HCT116 (cell line): Measurements from ENCODE around the gene PRKN. TPM values are rescaled to one million over a fixed set of nuclear protein-coding genes. Genes with fewer than 3 reads are reported as not detected.

ENCODE experiments used
- ATAC-seq: fragments of 200-7000 bp; cut with Tn5 transposase; 2 replicates; pipeline ENCODE4 v1.9.1; 2020; ENCODE audit warnings: mild to moderate bottlenecking, moderate library complexity
- BruUV-seq: library from RNA; stranded (reverse); fragments of 400-500 nt; replicated peaks from 2 replicates; lab custom pipeline; 2021; lab: Mats Ljungman, UMichigan
- CTCF ChIA-PET: fragments of 300-600 bp; sonication (Branson Sonifier 250); formaldehyde crosslinking; loops from one replicate; lab custom pipeline; 2021; ENCODE audit warnings: antibody characterized with exemption; lab: Charles Lee
- POLR2A ChIA-PET: fragments of 300-600, 350-600 bp; sonication (Branson Sonifier 250); formaldehyde crosslinking; loops from one replicate; lab custom pipeline; 2021; ENCODE audit warnings: antibody characterized with exemption; lab: Charles Lee
- RAD21 ChIA-PET, 2 experiments: fragments of 300-600 bp; sonication (Branson Sonifier 250); formaldehyde crosslinking; loops; one replicate each; lab custom pipeline; 2023; ENCODE audit warnings: low total read pairs in 2 of 2; ENCODE audit not compliant: uncharacterized antibody in 2 of 2, unreplicated experiment in 2 of 2, low non-redundant PET in 1 of 2; lab: Charles Lee
- DNase-seq: peaks from one replicate; pipeline ENCODE4 v3.0.0-alpha.2; 2010; ENCODE audit warnings: low read depth, low spot score
- H2AFZ ChIP-seq: fragments of 200-600 bp; shearing (Covaris generic), sonication (generic); 2 replicates; pipeline ENCODE4 v1.6.1; 2017; ENCODE audit warnings: low read depth, mixed run types, mixed read lengths, antibody characterized with exemption, low read length; ENCODE audit not compliant: poor library complexity, severe bottlenecking
- H3K27ac ChIP-seq: 2 replicates; pipeline ENCODE4 v1.5.1; 2012; ENCODE audit warnings: low read depth, low read length
- H3K27me3 ChIP-seq: fragments of 200-600 bp; sonication (generic); 2 replicates; pipeline ENCODE4 v1.6.1; 2016; ENCODE audit warnings: mixed run types, low read length, mixed read lengths; ENCODE audit not compliant: insufficient read depth
- H3K36me3 ChIP-seq, 2 experiments: fragments of 200-500 bp in 1 of 2; fragments of 200-600 bp in 1 of 2; sonication (Bioruptor generic) in 1 of 2; sonication (generic) in 1 of 2; 2 replicates each; pipeline versions ENCODE4 v1.5.1 to v1.6.1; 2014 to 2016; ENCODE audit warnings: low read length in 2 of 2, inconsistent platforms in 1 of 2, mixed read lengths in 1 of 2, mixed run types in 1 of 2; ENCODE audit not compliant: insufficient read depth in 2 of 2, control insufficient read depth in 1 of 2
- H3K4me1 ChIP-seq, 2 experiments: fragments of 200-600 bp in 1 of 2; sonication (generic) in 1 of 2; 2 replicates each; pipeline versions ENCODE4 v1.5.1 to v1.6.1; 2012 to 2017; ENCODE audit warnings: low read length in 2 of 2, inconsistent platforms in 1 of 2, mild to moderate bottlenecking in 1 of 2, mixed read lengths in 1 of 2, mixed run types in 1 of 2, moderate library complexity in 1 of 2; ENCODE audit not compliant: insufficient read depth in 2 of 2, control insufficient read depth in 1 of 2
- H3K4me2 ChIP-seq: fragments of 200-600 bp; sonication (generic); 2 replicates; pipeline ENCODE4 v1.6.1; 2017; ENCODE audit warnings: mixed run types, low read length, mixed read lengths
- H3K4me3 ChIP-seq, 2 experiments: fragments of 200-600 bp in 1 of 2; sonication (generic) in 1 of 2; replicated peaks in 1 of 2; 2 replicates each; pipeline ENCODE4 v1.5.1; 2011 to 2016; ENCODE audit warnings: low read length in 2 of 2, control low read depth in 1 of 2, low read depth in 1 of 2, mild to moderate bottlenecking in 1 of 2, mixed read lengths in 1 of 2, mixed run types in 1 of 2
- H3K79me2 ChIP-seq: fragments of 200-600 bp; sonication (generic); 2 replicates; pipeline ENCODE4 v1.6.1; 2017; ENCODE audit warnings: mild to moderate bottlenecking, mixed run types, low read length, moderate library complexity, mixed read lengths; ENCODE audit not compliant: insufficient read depth
- H3K9ac ChIP-seq: fragments of 200-600 bp; sonication (generic); 2 replicates; pipeline ENCODE4 v1.6.1; 2016; ENCODE audit warnings: low read length, mixed read lengths
- H3K9me2 ChIP-seq: fragments of 200-600 bp; sonication (generic), shearing (Covaris generic); 2 replicates; pipeline ENCODE4 v1.6.1; 2017; ENCODE audit warnings: mixed run types, mild to moderate bottlenecking, moderate library complexity; ENCODE audit not compliant: insufficient read depth
- H3K9me3 ChIP-seq, 2 experiments: fragments of 200-500 bp in 1 of 2; fragments of 200-600 bp in 1 of 2; sonication (Bioruptor generic) in 1 of 2; sonication (generic) in 1 of 2; 2 replicates each; pipeline ENCODE4 v1.6.1; 2014 to 2017; ENCODE audit warnings: low read length in 2 of 2, mixed read lengths in 2 of 2, inconsistent platforms in 1 of 2, low read depth in 1 of 2, mild to moderate bottlenecking in 1 of 2, mixed run types in 1 of 2, moderate library complexity in 1 of 2; ENCODE audit not compliant: control insufficient read depth in 1 of 2, insufficient read depth in 1 of 2
- H4K20me1 ChIP-seq: fragments of 200-600 bp; sonication (generic), shearing (Covaris generic); 2 replicates; pipeline ENCODE4 v1.6.1; 2017; ENCODE audit warnings: mixed run types, mild to moderate bottlenecking, moderate library complexity; ENCODE audit not compliant: insufficient read depth
- CBX3 ChIP-seq: IDR thresholded peaks from 2 replicates; pipeline ENCODE4 v1.6.1; 2012; ENCODE audit warnings: low read depth
- FOSL1 ChIP-seq: IDR thresholded peaks from 2 replicates; pipeline ENCODE4 v1.6.1; 2012; ENCODE audit warnings: low read depth
- JUND ChIP-seq: IDR thresholded peaks from 2 replicates; pipeline ENCODE4 v1.6.1; 2012
- MAX ChIP-seq: IDR thresholded peaks from 2 replicates; pipeline ENCODE4 v1.6.1; 2012
- RAD21 ChIP-seq: IDR thresholded peaks from 2 replicates; pipeline ENCODE4 v1.6.1; 2012; ENCODE audit warnings: low read depth, mild to moderate bottlenecking
- REST ChIP-seq: IDR thresholded peaks from 2 replicates; pipeline ENCODE4 v1.6.1; 2012; ENCODE audit warnings: low read depth
- SP1 ChIP-seq: IDR thresholded peaks from 2 replicates; pipeline ENCODE4 v1.6.1; 2012; ENCODE audit warnings: low read depth
- SRF ChIP-seq: IDR thresholded peaks from 2 replicates; pipeline ENCODE4 v1.6.1; 2012; ENCODE audit warnings: low read depth
- YY1 ChIP-seq: IDR thresholded peaks from 2 replicates; pipeline ENCODE4 v1.6.1; 2011; ENCODE audit warnings: low read length, low read depth, moderate library complexity, mild to moderate bottlenecking; ENCODE audit not compliant: insufficient replicate concordance; ENCODE audit errors: extremely low read depth
- ZBTB33 ChIP-seq: IDR thresholded peaks from 2 replicates; pipeline ENCODE4 v1.6.1; 2011; ENCODE audit warnings: mild to moderate bottlenecking, low read length, moderate library complexity; ENCODE audit not compliant: insufficient replicate concordance; ENCODE audit errors: extremely low read depth
- intact Hi-C: fragments of 100-400 bp; cut with micrococcal nuclease; formaldehyde crosslinking; loops from 2 replicates; pipeline ENCODE4 v1.10.0; 2022
- total RNA-seq: library from RNA; stranded (reverse); gene quantifications from one replicate; pipeline ENCODE4 v1.2.1, GENCODE V29; 2021; ENCODE audit not compliant: unreplicated experiment

PRKN gene
- total RNA-seq, 1 experiment from 2014 or later = 2.6 TPM

- POLR2A ChIA-PET = no interaction called here
Measured at GRCh38 chr6:161954077-161954476, 773.5 kb downstream of the PRKN start.

More at GRCh38 chr6:161954077-161954476, 773.5 kb downstream of the PRKN start:
- Histone ChIP-seq H3K4me1 (no peaks in the 10 kb centered on the region), H3K27me3 (no peaks in the 10 kb centered on the region), H3K27ac (no peak overlapping the region), H3K36me3 (no peaks in the 10 kb centered on the region), H3K4me3 (no peak overlapping the region), H2AFZ (no peak overlapping the region), H3K9me2 (no peaks in the 10 kb centered on the region), H3K4me2 (no peak overlapping the region), H3K79me2 (no peaks in the 10 kb centered on the region), H3K9ac (no peak overlapping the region), H4K20me1 (no peaks in the 10 kb centered on the region), H3K9me3 (no peaks in the 10 kb centered on the region)
- ATAC-seq = no peak
- intact Hi-C loops = no loop called here
- no TSS peak for BruUV-seq
- ChIA-PET CTCF (no interaction called here), RAD21 (no interaction called here)
- DNase-seq = no peak
- TF ChIP-seq JUND (no peak), FOSL1 (no peak), RAD21 (no peak), REST (no peak), YY1 (no peak), CBX3 (no peak), ZBTB33 (no peak), MAX (no peak), SRF (no peak), SP1 (no peak)
